HCT116 (cell line): ENCODE measurements around the gene OTOL1. TPM values are rescaled to one million over a fixed set of nuclear protein-coding genes. Genes with fewer than 3 reads are reported as not detected.
A peak's percentile ranks its signal among the peaks of the same experiment; 100 is the strongest.

Source experiments
- ATAC-seq: fragments of 200-7000 bp; cut with Tn5 transposase; 2 replicates; pipeline ENCODE4 v1.9.1; 2020; ENCODE audit warnings: mild to moderate bottlenecking, moderate library complexity
- BruUV-seq: library from RNA; stranded (reverse); fragments of 400-500 nt; replicated peaks from 2 replicates; lab custom pipeline; 2021; lab: Mats Ljungman, UMichigan
- CTCF ChIA-PET: fragments of 300-600 bp; sonication (Branson Sonifier 250); formaldehyde crosslinking; loops from one replicate; lab custom pipeline; 2021; ENCODE audit warnings: antibody characterized with exemption; lab: Charles Lee
- POLR2A ChIA-PET: fragments of 300-600, 350-600 bp; sonication (Branson Sonifier 250); formaldehyde crosslinking; loops from one replicate; lab custom pipeline; 2021; ENCODE audit warnings: antibody characterized with exemption; lab: Charles Lee
- RAD21 ChIA-PET, 2 experiments: fragments of 300-600 bp; sonication (Branson Sonifier 250); formaldehyde crosslinking; loops; one replicate each; lab custom pipeline; 2023; ENCODE audit warnings: low total read pairs in 2 of 2; ENCODE audit not compliant: uncharacterized antibody in 2 of 2, unreplicated experiment in 2 of 2, low non-redundant PET in 1 of 2; lab: Charles Lee
- DNase-seq: peaks from one replicate; pipeline ENCODE4 v3.0.0-alpha.2; 2010; ENCODE audit warnings: low read depth, low spot score
- H2AFZ ChIP-seq: fragments of 200-600 bp; shearing (Covaris generic), sonication (generic); 2 replicates; pipeline ENCODE4 v1.6.1; 2017; ENCODE audit warnings: low read depth, mixed run types, mixed read lengths, antibody characterized with exemption, low read length; ENCODE audit not compliant: poor library complexity, severe bottlenecking
- H3K27ac ChIP-seq: 2 replicates; pipeline ENCODE4 v1.5.1; 2012; ENCODE audit warnings: low read depth, low read length
- H3K27me3 ChIP-seq: fragments of 200-600 bp; sonication (generic); 2 replicates; pipeline ENCODE4 v1.6.1; 2016; ENCODE audit warnings: mixed run types, low read length, mixed read lengths; ENCODE audit not compliant: insufficient read depth
- H3K36me3 ChIP-seq, 2 experiments: fragments of 200-500 bp in 1 of 2; fragments of 200-600 bp in 1 of 2; sonication (Bioruptor generic) in 1 of 2; sonication (generic) in 1 of 2; 2 replicates each; pipeline versions ENCODE4 v1.5.1 to v1.6.1; 2014 to 2016; ENCODE audit warnings: low read length in 2 of 2, inconsistent platforms in 1 of 2, mixed read lengths in 1 of 2, mixed run types in 1 of 2; ENCODE audit not compliant: insufficient read depth in 2 of 2, control insufficient read depth in 1 of 2
- H3K4me1 ChIP-seq, 2 experiments: fragments of 200-600 bp in 1 of 2; sonication (generic) in 1 of 2; 2 replicates each; pipeline versions ENCODE4 v1.5.1 to v1.6.1; 2012 to 2017; ENCODE audit warnings: low read length in 2 of 2, inconsistent platforms in 1 of 2, mild to moderate bottlenecking in 1 of 2, mixed read lengths in 1 of 2, mixed run types in 1 of 2, moderate library complexity in 1 of 2; ENCODE audit not compliant: insufficient read depth in 2 of 2, control insufficient read depth in 1 of 2
- H3K4me2 ChIP-seq: fragments of 200-600 bp; sonication (generic); 2 replicates; pipeline ENCODE4 v1.6.1; 2017; ENCODE audit warnings: mixed run types, low read length, mixed read lengths
- H3K4me3 ChIP-seq, 2 experiments: fragments of 200-600 bp in 1 of 2; sonication (generic) in 1 of 2; replicated peaks in 1 of 2; 2 replicates each; pipeline ENCODE4 v1.5.1; 2011 to 2016; ENCODE audit warnings: low read length in 2 of 2, control low read depth in 1 of 2, low read depth in 1 of 2, mild to moderate bottlenecking in 1 of 2, mixed read lengths in 1 of 2, mixed run types in 1 of 2
- H3K79me2 ChIP-seq: fragments of 200-600 bp; sonication (generic); 2 replicates; pipeline ENCODE4 v1.6.1; 2017; ENCODE audit warnings: mild to moderate bottlenecking, mixed run types, low read length, moderate library complexity, mixed read lengths; ENCODE audit not compliant: insufficient read depth
- H3K9ac ChIP-seq: fragments of 200-600 bp; sonication (generic); 2 replicates; pipeline ENCODE4 v1.6.1; 2016; ENCODE audit warnings: low read length, mixed read lengths
- H3K9me2 ChIP-seq: fragments of 200-600 bp; sonication (generic), shearing (Covaris generic); 2 replicates; pipeline ENCODE4 v1.6.1; 2017; ENCODE audit warnings: mixed run types, mild to moderate bottlenecking, moderate library complexity; ENCODE audit not compliant: insufficient read depth
- H3K9me3 ChIP-seq, 2 experiments: fragments of 200-500 bp in 1 of 2; fragments of 200-600 bp in 1 of 2; sonication (Bioruptor generic) in 1 of 2; sonication (generic) in 1 of 2; 2 replicates each; pipeline ENCODE4 v1.6.1; 2014 to 2017; ENCODE audit warnings: low read length in 2 of 2, mixed read lengths in 2 of 2, inconsistent platforms in 1 of 2, low read depth in 1 of 2, mild to moderate bottlenecking in 1 of 2, mixed run types in 1 of 2, moderate library complexity in 1 of 2; ENCODE audit not compliant: control insufficient read depth in 1 of 2, insufficient read depth in 1 of 2
- H4K20me1 ChIP-seq: fragments of 200-600 bp; sonication (generic), shearing (Covaris generic); 2 replicates; pipeline ENCODE4 v1.6.1; 2017; ENCODE audit warnings: mixed run types, mild to moderate bottlenecking, moderate library complexity; ENCODE audit not compliant: insufficient read depth
- CBX3 ChIP-seq: IDR thresholded peaks from 2 replicates; pipeline ENCODE4 v1.6.1; 2012; ENCODE audit warnings: low read depth
- CEBPB ChIP-seq: IDR thresholded peaks from 2 replicates; pipeline ENCODE4 v1.6.1; 2012; ENCODE audit warnings: low read depth
- EGR1 ChIP-seq: IDR thresholded peaks from 2 replicates; pipeline ENCODE4 v1.6.1; 2012; ENCODE audit warnings: low read depth
- EZH2 ChIP-seq: fragments of 200-600 bp; sonication (generic); IDR thresholded peaks from 2 replicates; pipeline ENCODE4 v1.6.1; 2017; ENCODE audit warnings: antibody characterized with exemption, mixed run types
- EZH2phosphoT487 ChIP-seq: fragments of 200-600 bp; IDR thresholded peaks from 2 replicates; pipeline ENCODE4 v1.6.1; 2018; ENCODE audit warnings: antibody characterized with exemption, borderline replicate concordance
- FOSL1 ChIP-seq: IDR thresholded peaks from 2 replicates; pipeline ENCODE4 v1.6.1; 2012; ENCODE audit warnings: low read depth
- JUND ChIP-seq: IDR thresholded peaks from 2 replicates; pipeline ENCODE4 v1.6.1; 2012
- MAX ChIP-seq: IDR thresholded peaks from 2 replicates; pipeline ENCODE4 v1.6.1; 2012
- POLR2A ChIP-seq: IDR thresholded peaks from 2 replicates; pipeline ENCODE4 v1.7.0; 2011; ENCODE audit warnings: borderline replicate concordance; ENCODE audit not compliant: insufficient read depth, insufficient read length; ENCODE audit errors: extremely low read depth
- POLR2AphosphoS5 ChIP-seq: IDR thresholded peaks from 2 replicates; pipeline ENCODE4 v1.6.1; 2011; ENCODE audit warnings: mild to moderate bottlenecking, low read depth, low read length, moderate library complexity
- SIN3A ChIP-seq: IDR thresholded peaks from 2 replicates; pipeline ENCODE4 v1.6.1; 2012; ENCODE audit warnings: low read depth
- SP1 ChIP-seq: IDR thresholded peaks from 2 replicates; pipeline ENCODE4 v1.6.1; 2012; ENCODE audit warnings: low read depth
- YY1 ChIP-seq: IDR thresholded peaks from 2 replicates; pipeline ENCODE4 v1.6.1; 2011; ENCODE audit warnings: low read length, low read depth, moderate library complexity, mild to moderate bottlenecking; ENCODE audit not compliant: insufficient replicate concordance; ENCODE audit errors: extremely low read depth
- ZFX ChIP-seq: fragments of 450-650 bp; IDR thresholded peaks from 2 replicates; pipeline ENCODE4 v1.6.1; 2017
- ZNF274 ChIP-seq: fragments of 200-500 bp; sonication (Bioruptor generic); IDR thresholded peaks from 2 replicates; pipeline ENCODE4 v1.6.1; 2014; ENCODE audit warnings: mild to moderate bottlenecking, low read depth, low read length, inconsistent platforms
- intact Hi-C: fragments of 100-400 bp; cut with micrococcal nuclease; formaldehyde crosslinking; loops from 2 replicates; pipeline ENCODE4 v1.10.0; 2022
- total RNA-seq: library from RNA; stranded (reverse); gene quantifications from one replicate; pipeline ENCODE4 v1.2.1, GENCODE V29; 2021; ENCODE audit not compliant: unreplicated experiment

OTOL1 gene
- total RNA-seq, 1 experiment from 2014 or later: not detected

GRCh38 chr3:161475206-161475605 lies 21.4 kb upstream of the OTOL1 start:
- peaks cover 2 to 13% of the 10 kb centered on the region in 2 experiments; a peak in 3 of 4 replicates for H3K4me1 ChIP-seq
- no peaks in the 10 kb centered on the region for H3K79me2 ChIP-seq
- POLR2A ChIA-PET: no interaction called here
- ATAC-seq (no peak), DNase-seq (no peak)
- no peaks in the 10 kb centered on the region for H3K9me3 ChIP-seq
- H4K20me1 ChIP-seq: no peaks in the 10 kb centered on the region
- no peaks in the 10 kb centered on the region for H3K9me2 ChIP-seq
- H3K4me2 ChIP-seq: no peak overlapping the region
- RAD21 ChIA-PET: no interaction called here
- no TSS peak for BruUV-seq
- no peaks in the 10 kb centered on the region for H3K36me3 ChIP-seq
- no peak overlapping the region for H2AFZ ChIP-seq
- H3K9ac ChIP-seq: no peak overlapping the region
- H3K27ac ChIP-seq: no peak overlapping the region
- intact Hi-C loops: no loop called here
- TF ChIP-seq ZNF274 (no peak), YY1 (no peak), SP1 (no peak), EZH2phosphoT487 (no peak), POLR2A (no peak), MAX (no peak)
- TF ChIP-seq, all 23 proteins: peak for 0
- CTCF ChIA-PET: interaction anchor here (1.4 kb wide), 1 partner anchor 25 kb away, joined by 4 read pairs; no protein-coding TSS in a partner anchor
- H3K27me3 ChIP-seq: no peaks in the 10 kb centered on the region
- no peak overlapping the region for H3K4me3 ChIP-seq

GRCh38 chr3:161475905-161476304 lies 20.7 kb upstream of the OTOL1 start:
- Histone ChIP-seq H3K36me3 (no peaks in the 10 kb centered on the region), H4K20me1 (no peaks in the 10 kb centered on the region), H3K79me2 (no peaks in the 10 kb centered on the region), H3K4me3 (no peak overlapping the region), H3K9ac (no peak overlapping the region), H3K4me2 (peak overlapping the region; percentile 38; the same call in 1 of the 2 replicates), H3K4me1 (peaks cover 2 to 13% of the 10 kb centered on the region in 2 experiments; a peak in 3 of 4 replicates), H3K9me3 (no peaks in the 10 kb centered on the region), H3K27me3 (no peaks in the 10 kb centered on the region), H2AFZ (no peak overlapping the region), H3K27ac (no peak overlapping the region), H3K9me2 (no peaks in the 10 kb centered on the region)
- BruUV-seq: no TSS peak
- DNase-seq: peak; percentile 72
- ChIA-PET RAD21 (no interaction called here), CTCF (interaction anchor here (1.4 kb wide), 1 partner anchor 26 kb away, joined by 4 read pairs; no protein-coding TSS in a partner anchor), POLR2A (no interaction called here)
- TF ChIP-seq SP1 (peak; percentile 69), SIN3A (0 out of 2 replicates have a peak, but pooled peaks have one; percentile 39), CBX3 (0 out of 2 replicates have a peak, but pooled peaks have one; percentile 50), FOSL1 (peak; percentile 62), POLR2AphosphoS5 (peak; percentile 41; the same call in 1 of the 2 replicates), CEBPB (0 out of 2 replicates have a peak, but pooled peaks have one; percentile 14), ZFX (no peak), ZNF274 (no peak), EGR1 (no peak), JUND (peak; percentile 71), EZH2 (no peak)
- ATAC-seq: peak; percentile 76
- intact Hi-C loops: no loop called here
